LNCaP clone FGC (cell line): ENCODE results near the gene MTG2.

ENCODE experiments used
- DNase-seq: peaks from one replicate; pipeline ENCODE4 v3.0.0-alpha.2; 2011; ENCODE audit warnings: low read depth
- H3K4me3 ChIP-seq: 2 replicates; pipeline ENCODE4 v1.5.1; 2011; ENCODE audit warnings: mild to moderate bottlenecking, low read depth, low read length, control low read depth
- TF ChIP-seq, protein P1 (sequence below): IDR thresholded peaks from 2 replicates; pipeline ENCODE4 v1.5.1; 2012; ENCODE audit warnings: mild to moderate bottlenecking; ENCODE audit not compliant: control insufficient read depth, insufficient read depth; ENCODE audit errors: extremely low read depth

Gene MTG2

DNA sequence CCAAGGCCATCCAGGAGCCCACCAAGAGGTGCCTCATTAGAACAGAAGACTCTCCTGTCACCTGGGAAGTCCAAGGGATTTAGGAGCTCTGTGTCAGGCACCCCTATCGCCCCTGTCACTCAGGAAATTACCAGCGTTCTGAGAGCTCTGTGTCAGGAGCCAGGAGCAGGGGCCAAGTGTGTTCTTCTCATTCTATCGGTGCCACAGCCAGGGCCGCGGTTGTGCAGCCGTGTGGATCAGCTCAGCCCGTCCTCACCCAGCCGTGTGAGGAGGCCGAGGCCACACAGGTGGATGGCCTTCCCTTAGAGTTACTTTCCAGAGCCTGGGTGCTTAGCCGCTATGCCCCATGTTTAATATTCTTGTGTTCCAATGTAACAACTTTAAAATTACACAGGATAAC, 9.8 kb downstream of the MTG2 start:
- no peak overlapping the region for H3K4me3 ChIP-seq
- TF ChIP-seq, protein P1, sequence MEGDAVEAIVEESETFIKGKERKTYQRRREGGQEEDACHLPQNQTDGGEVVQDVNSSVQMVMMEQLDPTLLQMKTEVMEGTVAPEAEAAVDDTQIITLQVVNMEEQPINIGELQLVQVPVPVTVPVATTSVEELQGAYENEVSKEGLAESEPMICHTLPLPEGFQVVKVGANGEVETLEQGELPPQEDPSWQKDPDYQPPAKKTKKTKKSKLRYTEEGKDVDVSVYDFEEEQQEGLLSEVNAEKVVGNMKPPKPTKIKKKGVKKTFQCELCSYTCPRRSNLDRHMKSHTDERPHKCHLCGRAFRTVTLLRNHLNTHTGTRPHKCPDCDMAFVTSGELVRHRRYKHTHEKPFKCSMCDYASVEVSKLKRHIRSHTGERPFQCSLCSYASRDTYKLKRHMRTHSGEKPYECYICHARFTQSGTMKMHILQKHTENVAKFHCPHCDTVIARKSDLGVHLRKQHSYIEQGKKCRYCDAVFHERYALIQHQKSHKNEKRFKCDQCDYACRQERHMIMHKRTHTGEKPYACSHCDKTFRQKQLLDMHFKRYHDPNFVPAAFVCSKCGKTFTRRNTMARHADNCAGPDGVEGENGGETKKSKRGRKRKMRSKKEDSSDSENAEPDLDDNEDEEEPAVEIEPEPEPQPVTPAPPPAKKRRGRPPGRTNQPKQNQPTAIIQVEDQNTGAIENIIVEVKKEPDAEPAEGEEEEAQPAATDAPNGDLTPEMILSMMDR, result no peak
- DNase-seq, result no peak

DNA sequence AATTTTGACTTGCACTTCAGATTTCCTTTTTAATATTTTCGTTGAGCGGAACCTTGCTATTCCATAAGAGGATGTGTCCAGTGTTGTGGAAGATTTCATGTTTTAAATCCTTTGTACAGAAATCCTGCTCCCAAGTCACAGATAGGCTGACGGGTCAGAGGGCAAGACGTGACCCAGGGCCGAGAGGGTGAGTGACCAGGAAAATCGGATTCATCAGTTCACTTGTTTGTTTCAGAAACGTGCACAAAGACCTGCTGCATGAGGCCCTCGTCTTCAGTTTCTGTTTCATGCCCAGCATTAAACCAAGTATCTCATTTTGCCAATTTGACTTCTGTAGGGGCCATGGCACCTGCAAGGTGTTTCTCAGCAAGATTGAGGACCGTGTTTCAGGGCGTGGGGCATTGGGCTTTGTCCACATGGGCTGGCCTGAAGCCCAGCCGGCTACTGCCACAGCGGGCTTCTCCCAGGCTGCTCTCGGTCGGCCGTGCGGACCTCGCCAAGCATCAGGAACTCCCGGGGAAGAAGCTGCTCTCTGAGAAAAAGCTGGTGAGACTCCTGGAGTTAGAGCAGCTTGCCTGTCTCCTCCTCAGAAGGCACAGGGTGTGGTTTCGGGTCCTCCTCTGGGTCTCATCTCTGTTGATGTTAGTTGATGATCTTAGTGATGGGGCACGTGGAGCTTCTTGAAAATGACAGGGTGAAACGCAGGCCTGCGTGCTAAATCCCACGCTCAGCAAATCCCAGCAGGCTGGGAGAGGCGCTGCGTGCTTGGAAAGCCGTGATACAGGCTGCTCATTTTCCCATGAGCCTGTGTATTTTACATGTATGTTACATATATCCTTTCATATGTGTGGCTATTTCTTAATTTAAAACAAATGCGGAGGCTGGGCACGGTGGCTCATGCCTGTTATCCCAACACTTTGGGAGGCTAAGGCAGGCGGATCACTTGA, 10.5 kb downstream of the MTG2 start:
- no peak for DNase-seq
- H3K4me3 ChIP-seq, result no peak overlapping the region
- TF ChIP-seq, protein P1, result no peak

DNA sequence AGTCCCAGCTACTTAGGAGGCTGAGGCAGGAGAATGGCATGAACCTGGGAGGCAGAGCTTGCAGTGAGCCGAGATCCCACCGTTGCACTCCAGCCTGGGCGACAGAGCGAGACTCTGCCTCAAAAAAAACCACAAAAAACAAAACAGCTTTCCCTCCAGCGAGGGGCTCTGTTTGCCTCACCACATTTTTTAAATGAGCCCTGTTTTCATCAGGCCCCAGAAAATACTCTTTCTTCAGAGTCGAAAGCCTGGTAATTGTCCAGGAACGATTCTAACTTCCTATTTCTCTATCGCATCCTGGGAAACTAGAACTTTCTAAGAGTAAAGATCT, 12.2 kb downstream of the MTG2 start:
- TF ChIP-seq, protein P1, result no peak
- H3K4me3 ChIP-seq, result no peak overlapping the region
- DNase-seq, result no peak

DNA sequence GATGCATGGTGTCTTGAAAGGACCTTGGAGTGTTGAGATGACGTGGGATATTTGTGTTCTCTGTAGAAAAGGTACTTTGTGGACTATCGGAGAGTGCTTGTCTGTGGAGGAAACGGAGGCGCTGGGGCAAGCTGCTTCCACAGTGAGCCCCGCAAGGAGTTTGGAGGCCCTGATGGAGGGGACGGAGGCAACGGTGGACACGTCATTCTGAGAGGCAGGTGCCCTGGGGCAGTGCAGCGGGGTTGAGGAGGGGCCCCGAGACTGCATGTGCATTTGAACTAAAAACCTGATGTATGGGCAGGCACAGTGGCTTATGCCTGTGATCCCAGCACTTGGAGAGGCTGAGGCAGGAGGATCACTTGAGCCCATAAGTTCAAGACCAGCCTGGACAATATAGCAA, 12.9 kb downstream of the MTG2 start:
- TF ChIP-seq, protein P1, result no peak
- H3K4me3 ChIP-seq, result no peak overlapping the region

DNA sequence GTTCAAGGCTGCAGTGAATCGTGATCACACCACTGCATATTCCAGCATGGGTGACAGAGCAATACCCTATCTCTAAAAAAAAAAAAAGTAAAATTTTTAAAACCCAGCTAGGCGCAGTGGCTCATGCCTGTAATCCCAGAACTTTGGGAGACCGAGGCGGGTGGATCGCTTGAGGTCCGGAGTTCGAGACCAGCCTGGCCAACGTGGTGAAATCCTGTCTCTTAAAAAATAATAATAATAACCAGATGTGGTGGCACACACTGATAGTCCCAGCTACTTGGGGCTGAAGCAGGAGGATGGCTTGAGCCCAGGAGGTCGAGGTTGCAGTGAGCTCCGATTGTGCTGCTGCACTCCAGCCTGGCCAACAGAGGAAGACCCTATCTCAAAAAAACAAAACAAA, 13.5 kb downstream of the MTG2 start:
- no peak for DNase-seq
- no peak overlapping the region for H3K4me3 ChIP-seq
- TF ChIP-seq, protein P1, result no peak

More for the DNA sequence above, 12.9 kb downstream of the MTG2 start:
- DNase-seq, result no peak

DNA sequence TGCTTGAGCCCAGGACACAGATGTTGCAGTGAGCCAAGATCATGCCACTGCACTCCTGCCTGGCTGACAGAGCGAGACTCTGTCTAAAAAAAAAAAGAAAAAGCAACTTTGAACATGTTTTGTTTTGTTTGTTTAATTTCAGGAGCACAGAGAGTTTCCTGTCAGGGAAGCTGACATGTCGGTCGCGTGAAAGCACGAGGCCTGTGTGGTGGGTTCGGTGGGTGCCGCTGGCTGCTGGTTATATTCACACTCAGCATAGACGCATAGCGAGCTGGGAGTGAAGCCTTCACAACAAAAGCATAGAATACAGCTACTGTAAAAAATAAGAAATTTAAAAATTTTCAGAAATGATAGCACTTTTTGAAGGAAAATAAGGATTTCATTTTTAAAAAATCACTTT, 14.5 kb downstream of the MTG2 start:
- TF ChIP-seq, protein P1, result no peak
- DNase-seq, result no peak
- no peak overlapping the region for H3K4me3 ChIP-seq

DNA sequence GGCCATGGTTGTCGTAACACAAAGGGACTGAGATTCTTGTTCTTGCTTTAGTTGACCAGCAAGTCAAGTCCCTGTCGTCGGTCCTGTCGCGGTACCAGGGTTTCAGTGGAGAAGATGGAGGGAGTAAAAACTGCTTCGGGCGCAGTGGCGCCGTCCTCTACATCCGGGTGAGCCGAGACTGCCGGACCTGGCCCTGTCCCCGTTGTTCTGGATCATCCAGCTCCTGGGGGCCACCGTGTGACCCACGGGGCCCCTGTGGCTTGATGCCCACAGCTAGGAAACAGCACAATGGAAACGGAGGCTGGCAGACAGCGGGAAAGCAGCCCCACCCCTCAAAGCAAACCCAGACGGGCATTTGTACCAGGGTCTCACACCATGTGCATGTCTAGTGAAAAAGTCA, 15.0 kb downstream of the MTG2 start:
- no peak for DNase-seq
- no peak overlapping the region for H3K4me3 ChIP-seq
- TF ChIP-seq, protein P1, result no peak
